HK-2 (cell line): ENCODE measurements around the gene SLC39A2.

Source experiments
- DNase-seq: peaks from one replicate; pipeline ENCODE4 v3.0.0-alpha.2; 2018; ENCODE audit not compliant: unreplicated experiment

Gene SLC39A2

GRCh38 chr14:21047378-21047781, 48.3 kb downstream of the SLC39A2 start:
- DNase-seq, result no peak

- no peak for DNase-seq
These were observed 49.5 kb downstream of the SLC39A2 start for GRCh38 chr14:21048638-21049037.

GRCh38 chr14:21049271-21049673, 50.2 kb downstream of the SLC39A2 start:
- DNase-seq, result no peak

GRCh38 chr14:21050597-21050996, 51.5 kb downstream of the SLC39A2 start:
- no peak for DNase-seq
